H7 (cell line): Measurements from ENCODE around the gene LRCH4. TPM values are rescaled to one million over a fixed set of nuclear protein-coding genes. Genes with fewer than 3 reads are reported as not detected.
A peak's percentile ranks its signal among the peaks of the same experiment; 100 is the strongest.
"Not testable (repeated sequence)": the region's sequence is repeated elsewhere in the genome, so short reads cannot be mapped to it uniquely, and the experiment has no call there.

Experiments
- DNase-seq: peaks from one replicate; pipeline ENCODE4 v3.0.0; 2012
- H3K27me3 ChIP-seq: 2 replicates; pipeline ENCODE4 v1.6.0; 2011; ENCODE audit warnings: mild to moderate bottlenecking, low read length; ENCODE audit not compliant: control insufficient read depth, insufficient read depth
- H3K36me3 ChIP-seq: replicated peaks from 2 replicates; pipeline ENCODE4 v1.5.1; 2011; ENCODE audit warnings: low read length; ENCODE audit not compliant: control insufficient read depth, insufficient read depth
- H3K4me3 ChIP-seq: 2 replicates; pipeline ENCODE4 v1.5.1; 2011; ENCODE audit warnings: low read depth, mild to moderate bottlenecking, control low read depth, low read length, moderate library complexity; ENCODE audit not compliant: insufficient read depth
- total RNA-seq: library from RNA; depleted of rRNA; stranded (reverse); fragments of >200 nt; shearing (Covaris generic); gene quantifications from 2 replicates; pipeline ENCODE4 v1.2.3, GENCODE V29; 2014

The LRCH4 gene
- total RNA-seq, 1 experiment from 2014 or later, result 25.1 TPM

DNA sequence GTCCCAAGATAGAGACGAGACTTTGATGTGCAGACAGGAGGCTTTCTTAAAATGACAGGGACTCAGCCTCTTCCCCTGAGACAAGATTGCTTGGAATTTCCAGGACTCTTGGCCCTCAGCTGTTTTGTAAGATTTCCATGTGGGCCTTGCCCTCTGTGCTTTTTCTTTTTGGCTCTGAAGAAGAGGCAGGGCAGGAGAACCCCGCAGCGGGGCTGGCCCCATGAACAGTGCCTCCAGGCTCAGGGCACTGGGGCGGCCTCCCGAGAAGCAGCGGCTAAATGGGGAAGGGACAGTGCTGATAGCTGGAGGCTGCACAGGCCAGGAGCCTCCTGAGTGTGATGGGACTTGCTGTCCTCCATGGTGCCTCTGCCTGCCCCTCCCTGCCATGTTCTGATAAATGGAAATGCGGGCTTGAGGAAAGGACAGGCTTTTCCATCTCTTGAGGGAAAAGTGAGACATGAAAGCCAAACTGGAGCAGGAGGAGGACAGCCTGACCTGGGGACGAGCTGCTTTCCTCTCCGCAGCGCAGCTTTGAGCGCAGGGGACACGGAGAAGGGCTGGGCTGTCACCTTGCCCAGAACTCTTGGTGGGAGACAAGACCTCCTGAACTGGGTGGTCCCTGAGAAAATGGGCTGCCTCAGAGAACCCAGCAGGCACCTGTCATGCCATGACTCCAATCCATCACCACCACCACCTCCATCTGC is 24.3 kb downstream of the LRCH4 start:
- Histone ChIP-seq H3K36me3 (no peaks in the 10 kb centered on the region; the same call in 1 of the 2 replicates), H3K4me3 (no peak overlapping the region), H3K27me3 (no peaks in the 10 kb centered on the region)
- DNase-seq, result no peak

DNA sequence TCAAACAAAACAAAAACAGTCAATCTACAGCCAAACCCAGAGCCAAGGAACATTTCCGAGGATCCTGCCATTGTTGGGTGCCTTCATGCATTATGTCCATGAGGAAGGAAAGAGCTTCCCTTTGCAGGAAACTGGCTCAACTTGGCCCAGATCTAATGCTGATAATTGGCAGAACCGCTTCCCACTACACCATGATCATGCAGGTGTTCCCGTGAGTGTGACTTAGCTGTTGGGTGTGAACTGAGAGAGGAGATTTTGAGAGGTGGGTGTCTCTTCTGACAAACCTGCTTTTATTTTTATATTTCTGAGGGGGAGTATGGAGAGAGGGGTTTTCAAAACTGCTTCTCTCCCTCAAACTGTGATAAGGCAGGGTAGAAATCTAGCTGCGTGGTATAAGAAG is 26.8 kb downstream of the LRCH4 start:
- no peaks in the 10 kb centered on the region for H3K36me3 ChIP-seq
- DNase-seq, result no peak
- no peak overlapping the region for H3K4me3 ChIP-seq
- no peaks in the 10 kb centered on the region for H3K27me3 ChIP-seq

DNA sequence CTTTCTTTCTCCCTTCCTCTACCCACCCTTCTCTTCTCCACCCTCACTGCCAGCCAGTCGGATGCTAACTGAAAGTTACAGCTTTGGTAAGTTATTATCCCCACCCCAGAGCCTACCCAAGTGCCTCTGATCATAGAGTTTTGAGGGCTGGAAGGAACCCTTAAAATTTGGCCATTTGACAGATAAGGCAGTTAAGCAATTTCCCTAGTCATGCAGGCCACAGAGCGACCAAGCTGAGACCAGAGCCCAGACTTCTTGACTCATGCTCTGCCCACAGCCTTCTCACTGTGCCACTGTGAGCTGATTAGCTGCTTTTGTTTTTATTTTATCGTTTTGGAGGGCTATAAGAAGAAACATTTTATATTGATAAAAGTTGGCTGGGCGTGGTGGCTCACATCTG is 29.4 kb downstream of the LRCH4 start:
- no peak for DNase-seq
- Histone ChIP-seq H3K36me3 (no peaks in the 10 kb centered on the region), H3K4me3 (no peak overlapping the region), H3K27me3 (no peaks in the 10 kb centered on the region)

DNA sequence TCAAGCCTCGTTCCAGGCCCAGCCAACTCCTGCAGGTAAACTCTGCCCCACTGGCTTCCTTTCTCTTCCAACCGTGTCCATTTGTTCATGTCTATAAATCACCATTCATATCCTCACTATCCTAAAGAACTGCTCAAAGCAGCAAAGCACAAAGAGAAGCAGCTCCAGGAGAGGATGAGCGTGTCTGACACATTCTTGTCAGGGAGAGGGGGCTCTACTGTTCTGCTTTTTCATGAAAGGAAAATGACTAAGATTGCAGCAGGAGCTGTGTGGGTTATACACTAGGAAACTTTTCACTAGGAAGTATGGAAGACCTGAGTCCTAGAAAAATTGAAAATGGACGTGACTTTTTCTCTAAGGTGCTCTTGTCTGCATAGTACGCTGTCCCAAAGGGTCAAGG is 30.2 kb downstream of the LRCH4 start:
- Histone ChIP-seq H3K4me3 (no peak overlapping the region), H3K36me3 (no peaks in the 10 kb centered on the region), H3K27me3 (no peaks in the 10 kb centered on the region)
- no peak for DNase-seq

DNA sequence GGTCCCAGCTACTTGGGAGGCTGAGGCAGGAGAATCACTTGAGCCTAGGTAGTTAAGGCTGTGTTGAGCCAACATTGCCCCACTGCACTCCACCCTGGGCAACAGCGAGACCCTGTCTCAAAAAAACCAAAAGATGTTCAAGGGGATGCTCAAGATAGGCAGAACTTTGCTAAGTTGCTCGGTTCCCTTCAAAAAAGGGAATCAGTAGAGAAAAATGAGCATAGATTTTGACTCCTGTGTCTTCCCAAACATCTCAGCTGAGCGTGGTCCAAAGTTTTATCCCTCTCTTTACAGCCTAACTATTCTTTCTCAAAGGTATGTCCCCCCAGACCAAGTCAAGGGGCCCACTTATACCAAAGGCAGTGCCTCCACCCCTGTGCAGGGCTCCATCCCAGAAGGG is 32.9 kb downstream of the LRCH4 start:
- H3K27me3 ChIP-seq, result no peaks in the 10 kb centered on the region
- H3K4me3 ChIP-seq, result no peak overlapping the region
- no peak for DNase-seq
- H3K36me3 ChIP-seq, result no peaks in the 10 kb centered on the region

DNA sequence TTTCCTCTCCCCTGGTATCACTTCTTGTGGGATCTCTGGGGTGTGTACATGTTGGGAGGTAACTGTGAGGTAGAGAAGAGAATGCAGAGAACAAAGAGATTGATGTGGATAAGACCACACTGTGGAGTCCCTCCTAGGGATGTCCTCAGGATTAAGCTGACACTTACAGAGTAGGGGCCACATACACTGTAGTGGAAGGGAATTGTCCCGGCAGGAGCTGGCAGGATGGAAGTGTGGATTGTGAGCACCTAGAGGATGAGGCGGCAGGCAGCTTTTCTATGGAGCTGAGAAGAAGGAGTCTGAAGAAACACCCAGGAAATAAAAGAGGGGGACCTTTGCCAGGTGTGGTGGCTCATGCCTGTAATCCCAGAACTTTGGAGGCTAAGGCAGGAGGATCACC is 33.4 kb downstream of the LRCH4 start:
- no peak for DNase-seq
- H3K4me3 ChIP-seq, result no peak overlapping the region
- H3K27me3 ChIP-seq, result no peaks in the 10 kb centered on the region
- no peaks in the 10 kb centered on the region for H3K36me3 ChIP-seq

DNA sequence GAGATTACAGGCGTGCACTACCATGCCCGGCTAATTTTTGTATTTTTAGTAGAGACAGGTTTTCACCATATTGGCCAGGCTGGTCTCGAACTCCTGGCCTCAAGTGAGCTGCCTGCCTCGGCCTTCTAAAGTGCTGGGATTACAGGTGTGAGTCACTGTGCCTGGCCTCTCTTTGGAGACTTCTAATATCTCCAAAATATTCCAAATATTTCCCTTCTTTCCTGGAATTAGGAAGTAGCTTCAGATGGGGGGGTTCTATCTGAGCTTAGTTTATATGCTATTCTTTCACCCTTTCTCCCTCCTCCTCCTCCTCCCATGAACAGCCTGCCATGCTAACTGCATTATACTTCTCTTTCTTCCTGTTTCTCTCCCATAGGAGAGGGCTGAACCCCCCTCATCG is 37.5 kb downstream of the LRCH4 start:
- H3K36me3 ChIP-seq, H3K27me3 ChIP-seq, DNase-seq, H3K4me3 ChIP-seq: not testable (repeated sequence)

DNA sequence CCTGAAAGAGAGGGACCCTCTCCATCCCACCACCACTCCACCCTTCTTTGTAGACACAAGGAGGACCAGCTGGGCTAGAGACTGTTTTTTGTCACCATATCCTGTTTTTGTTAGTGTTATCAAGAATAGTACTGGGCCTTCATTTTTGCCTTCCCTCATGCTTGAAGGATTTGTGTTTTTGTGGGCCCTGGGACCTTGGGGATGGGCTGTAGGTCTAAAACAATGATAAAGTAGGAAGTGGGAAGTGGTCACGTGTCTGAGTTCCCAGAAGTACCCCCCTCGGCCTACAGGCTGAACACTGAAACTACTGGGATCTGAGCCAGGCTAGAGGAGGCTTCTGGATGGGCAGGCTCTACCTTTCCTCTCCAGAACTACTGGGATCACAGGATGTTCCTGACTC is 38.1 kb downstream of the LRCH4 start:
- Histone ChIP-seq H3K36me3 (no peaks in the 10 kb centered on the region), H3K27me3 (no peaks in the 10 kb centered on the region), H3K4me3 (no peak overlapping the region)
- no peak for DNase-seq

DNA sequence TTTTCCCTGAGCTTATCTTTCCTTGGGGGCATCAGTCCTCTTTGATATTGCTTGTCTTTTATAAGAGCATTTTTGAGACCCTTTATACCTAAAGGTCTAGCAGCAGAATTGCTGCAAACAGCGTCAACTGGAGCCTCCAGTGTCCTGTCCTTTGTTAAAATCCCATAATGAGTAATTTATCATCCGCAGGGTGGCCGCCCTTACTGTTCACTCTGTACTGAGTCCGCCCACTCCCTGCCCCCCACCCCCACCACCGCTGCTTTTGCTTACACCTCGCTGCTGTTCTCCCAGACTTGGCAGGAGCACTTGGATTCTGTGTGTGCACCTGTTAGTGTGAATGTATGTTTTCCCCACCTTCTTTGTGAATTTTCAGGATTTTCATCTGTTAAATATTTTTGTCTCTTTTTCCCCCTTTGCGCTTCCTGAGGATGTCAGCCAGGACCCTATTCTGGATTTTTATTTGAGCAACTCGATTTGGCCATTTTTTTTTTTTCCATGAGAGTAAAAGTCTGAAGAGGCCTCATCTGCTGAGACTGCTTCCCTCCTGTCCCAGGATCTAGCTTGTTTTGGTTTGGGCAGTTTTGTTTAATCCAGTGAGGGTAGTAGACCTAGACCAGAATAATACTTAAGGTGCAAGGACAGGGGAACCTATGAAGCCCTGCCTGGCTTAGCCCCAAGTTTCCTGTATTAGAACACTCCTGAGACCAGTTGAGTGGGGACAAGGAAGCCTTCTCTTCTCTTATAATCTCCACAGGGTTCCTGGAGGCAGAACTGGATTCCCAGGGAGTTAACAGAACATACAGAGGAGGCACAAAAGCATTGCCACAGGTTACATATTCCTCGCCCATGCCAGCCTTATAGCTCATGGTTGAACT is 38.8 kb downstream of the LRCH4 start:
- no peak for DNase-seq
- Histone ChIP-seq H3K27me3 (no peaks in the 10 kb centered on the region), H3K36me3 (no peaks in the 10 kb centered on the region), H3K4me3 (no peak overlapping the region)

DNA sequence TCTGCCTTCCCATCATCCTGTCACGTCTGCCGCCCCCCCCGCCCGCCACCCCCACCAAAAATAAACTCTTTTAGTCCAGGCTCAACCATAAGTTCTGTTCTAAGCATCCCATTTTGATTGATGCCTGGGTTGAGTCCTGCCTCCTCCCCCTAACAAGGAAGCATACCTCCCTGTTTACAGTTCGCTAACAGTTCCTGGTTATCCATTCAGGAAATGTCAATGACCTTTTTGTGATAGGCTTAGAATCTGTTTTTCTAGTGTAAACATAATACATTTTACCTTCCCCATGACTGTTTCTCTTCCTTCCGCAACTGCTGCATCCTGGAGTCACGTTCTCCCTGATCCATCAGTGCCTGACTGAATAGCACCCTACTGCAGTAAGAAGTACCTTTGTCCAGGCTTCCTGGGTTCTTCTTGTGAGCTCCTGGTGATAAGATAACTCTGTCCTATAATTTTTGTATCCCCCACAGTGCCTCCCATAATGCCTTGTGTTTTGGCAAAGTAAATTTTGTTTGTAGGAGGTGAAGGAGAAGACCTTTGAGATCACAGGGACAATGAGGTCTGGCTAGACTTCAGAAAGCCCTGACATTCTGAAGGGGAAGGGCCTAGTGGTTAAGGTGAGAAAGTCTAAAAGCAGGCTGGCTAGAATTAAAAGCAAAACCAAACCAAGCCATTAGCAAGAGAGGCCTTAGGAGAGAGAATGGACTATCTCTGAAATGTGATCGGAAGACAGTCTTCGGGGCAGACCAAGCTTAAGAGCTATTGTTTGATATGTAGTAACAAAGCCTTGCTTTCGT is 39.6 kb downstream of the LRCH4 start:
- no peak overlapping the region for H3K4me3 ChIP-seq
- no peaks in the 10 kb centered on the region for H3K36me3 ChIP-seq
- no peaks in the 10 kb centered on the region for H3K27me3 ChIP-seq
- DNase-seq, result no peak

DNA sequence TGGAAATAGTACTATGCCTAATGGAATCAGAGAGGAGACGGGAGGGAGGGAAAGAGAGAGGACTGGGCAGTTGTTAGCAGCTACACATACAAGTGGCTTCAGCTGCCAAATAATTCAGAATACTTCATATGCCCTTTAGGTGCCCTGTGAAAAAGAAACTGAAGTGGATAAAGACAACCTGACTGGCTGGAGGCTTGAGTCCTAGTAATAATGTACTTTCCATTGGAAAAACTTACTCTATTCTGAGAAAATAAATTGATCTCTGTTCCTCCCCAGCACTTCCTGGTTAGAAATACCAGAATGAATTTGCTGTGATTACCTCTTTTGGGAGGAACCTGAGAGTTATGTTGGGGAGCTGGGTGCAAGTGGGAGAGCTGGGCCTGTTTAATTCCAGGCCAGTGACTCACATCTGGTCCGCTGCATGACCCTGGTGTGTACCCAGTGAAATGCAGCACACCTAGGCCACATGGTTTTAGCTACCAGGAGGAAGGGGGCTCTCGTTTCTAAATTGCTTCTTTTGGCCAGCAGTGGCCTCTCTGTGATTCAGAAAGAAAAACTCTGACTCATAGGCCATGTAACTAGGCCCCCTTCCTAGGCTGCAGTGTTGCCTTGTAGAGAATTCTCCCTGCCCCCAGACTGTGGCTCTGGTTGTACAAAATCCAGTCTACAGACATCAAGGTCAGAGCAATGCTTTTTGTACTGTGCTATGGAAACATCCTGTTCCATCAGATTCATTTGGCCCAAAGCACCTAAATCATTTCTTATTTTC is 40.4 kb downstream of the LRCH4 start:
- Histone ChIP-seq H3K36me3 (no peaks in the 10 kb centered on the region), H3K4me3 (no peak overlapping the region), H3K27me3 (peaks cover 4% of the 10 kb centered on the region; the same call in 1 of the 2 replicates)
- DNase-seq, result peak; percentile 69

DNA sequence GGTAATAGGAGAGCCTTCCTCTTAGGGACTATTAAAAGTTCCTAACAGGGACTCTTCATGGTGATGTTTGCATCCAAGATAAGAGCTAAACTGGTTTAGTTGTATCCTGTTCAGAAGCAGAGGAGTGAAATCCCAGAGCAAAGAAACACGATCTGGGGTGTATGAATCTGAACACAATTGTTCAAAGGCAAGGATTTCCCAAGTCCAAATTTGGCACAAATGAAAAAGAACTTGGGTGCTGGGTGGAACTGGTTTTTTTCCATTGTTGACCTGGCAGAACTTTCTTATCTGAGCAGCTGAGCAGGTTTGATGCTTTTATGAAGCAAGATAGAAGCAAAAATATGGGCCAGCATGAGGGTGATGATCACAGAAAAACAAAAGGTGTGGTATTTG is 41.0 kb downstream of the LRCH4 start:
- no peak overlapping the region for H3K4me3 ChIP-seq
- H3K27me3 ChIP-seq, result peaks cover 8% of the 10 kb centered on the region; the same call in 1 of the 2 replicates
- DNase-seq, result no peak
- H3K36me3 ChIP-seq, result no peaks in the 10 kb centered on the region

DNA sequence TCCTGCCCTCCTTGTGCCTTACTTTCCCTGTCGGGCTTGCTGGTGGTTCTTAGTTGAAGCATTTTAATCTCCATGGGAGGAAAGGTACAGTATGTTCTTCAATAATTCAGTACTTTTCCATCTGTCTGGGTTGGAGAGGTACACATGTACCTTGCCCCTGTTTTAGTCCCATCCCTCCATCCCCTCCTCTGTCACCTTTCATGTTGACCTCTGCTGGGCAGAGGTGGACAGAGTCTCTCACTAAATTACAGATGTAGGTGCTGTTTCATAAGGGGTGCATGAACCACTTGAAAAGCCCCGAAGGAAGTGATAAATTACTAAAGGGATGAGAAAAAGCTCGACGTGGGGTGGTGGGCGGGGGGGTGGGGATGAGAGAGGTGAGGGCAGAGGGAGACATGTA is 41.5 kb downstream of the LRCH4 start:
- peaks cover 13% of the 10 kb centered on the region for H3K27me3 ChIP-seq
- H3K4me3 ChIP-seq, result no peak overlapping the region
- DNase-seq, result no peak
- no peaks in the 10 kb centered on the region for H3K36me3 ChIP-seq

DNA sequence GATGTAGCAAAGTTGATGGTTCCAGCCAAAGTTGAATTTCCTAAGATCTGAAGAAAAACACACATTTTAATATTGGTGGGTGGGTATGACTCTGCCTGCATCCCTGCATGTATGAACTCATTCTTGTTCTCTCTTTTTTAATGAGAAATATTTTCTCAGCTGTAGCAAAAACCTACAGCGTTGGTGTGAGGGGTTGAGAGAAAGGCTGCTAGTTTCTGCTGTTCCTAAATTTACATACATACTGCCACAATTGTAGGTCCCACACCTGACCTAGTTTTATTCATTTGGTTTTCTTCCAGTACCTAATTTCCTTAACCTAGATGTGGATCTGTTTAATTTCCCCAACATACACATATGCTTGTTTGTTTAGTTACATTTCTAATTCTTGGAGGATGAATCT is 42.3 kb downstream of the LRCH4 start:
- Histone ChIP-seq H3K27me3 (peaks cover 13% of the 10 kb centered on the region), H3K4me3 (no peak overlapping the region), H3K36me3 (no peaks in the 10 kb centered on the region)
- DNase-seq, result no peak
